NT2/D1 (cell line): ENCODE data around the gene MAPK12.

Experiments used
- SUZ12 ChIP-seq: IDR thresholded peaks from 2 replicates; pipeline ENCODE4 v1.6.1; 2011; ENCODE audit not compliant: insufficient read length, insufficient read depth; ENCODE audit errors: extremely low read depth
- YY1 ChIP-seq: IDR thresholded peaks from 2 replicates; pipeline ENCODE4 v1.6.1; 2011; ENCODE audit not compliant: insufficient read length, insufficient read depth
- ZNF274 ChIP-seq: IDR thresholded peaks from 2 replicates; pipeline ENCODE4 v1.6.1; 2011; ENCODE audit warnings: mild to moderate bottlenecking, low read depth, low read length

DNA sequence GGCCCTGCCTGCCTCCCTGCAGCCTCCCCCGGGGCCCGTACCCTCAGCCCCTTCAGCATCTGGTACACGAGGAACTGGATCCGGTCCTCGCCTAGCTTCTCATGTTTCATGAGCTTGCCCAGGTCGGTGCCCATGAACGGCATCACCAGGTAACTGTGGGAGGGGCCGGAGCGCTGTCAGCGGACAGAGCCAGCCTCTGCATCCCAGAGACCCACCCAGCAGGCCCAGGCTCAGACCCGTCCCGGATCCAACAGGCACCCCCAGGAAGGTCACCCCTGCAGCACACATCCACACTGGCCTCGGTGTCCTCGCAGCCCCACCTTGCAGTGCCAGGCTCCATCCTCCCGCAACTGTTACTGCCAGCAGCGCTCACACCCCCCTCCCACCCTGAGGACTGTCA lies 4.4 kb downstream of the MAPK12 start:
- TF ChIP-seq SUZ12: no peak
- no peak for TF ChIP-seq YY1
- TF ChIP-seq ZNF274: no peak
